ENCODE data around the gene WWOX. TPM values are rescaled to one million over a fixed set of nuclear protein-coding genes. Genes with fewer than 3 reads are reported as not detected.

WWOX gene
- total RNA-seq, 1 experiment from 2014 or later: 35.6 TPM

GRCh38 chr16:78235876-78236275 lies 136.4 kb downstream of the WWOX start:
- no peaks in the 10 kb centered on the region for H3K9me2 ChIP-seq (ENCODE audit: insufficient read depth)
- H3F3A ChIP-seq (ENCODE audit: insufficient read depth, low read depth): no peaks in the 10 kb centered on the region
- ChIA-PET POLR2A (ENCODE audit: unreplicated experiment) (interaction anchor here (0.6 kb wide), 1 partner anchor 10 kb away, joined by 5 read pairs; no protein-coding TSS in a partner anchor), CTCF (no interaction called here)
- BruUV-seq (replicated peaks): no TSS peak
- no peaks in the 10 kb centered on the region for H4K20me1 ChIP-seq (ENCODE audit: insufficient read depth)
- TF ChIP-seq CTCF (conservative IDR thresholded peaks at IDR 0.05): no peak
- TF ChIP-seq EZH2 (IDR thresholded peaks at IDR 0.05; ENCODE audit: low read depth): no peak
- H3K79me2 ChIP-seq (ENCODE audit: low read depth): no peaks in the 10 kb centered on the region
- no peak overlapping the region for H3K4me2 ChIP-seq
- intact Hi-C loops (cut with micrococcal nuclease; ENCODE audit: unreplicated experiment): loop anchor here (1.0 kb wide), 1 partner anchor 113 kb away; no protein-coding TSS in a partner anchor
- no peaks in the 10 kb centered on the region for H3K9me3 ChIP-seq (ENCODE audit: insufficient read depth, low read depth)
- H3K27me3 ChIP-seq (ENCODE audit: insufficient read depth, low read depth): no peaks in the 10 kb centered on the region
- DNase-seq: no peak
- peaks cover 13% of the 10 kb centered on the region for H3K4me1 ChIP-seq (replicated peaks; ENCODE audit: insufficient read depth)
- no peak overlapping the region for H3K27ac ChIP-seq
- no peaks in the 10 kb centered on the region for H3K36me3 ChIP-seq (ENCODE audit: low read depth)
- H3K4me3 ChIP-seq: no peak overlapping the region
- H2AFZ ChIP-seq: no peak overlapping the region

- Histone ChIP-seq H3K9me2 (ENCODE audit: insufficient read depth) (no peaks in the 10 kb centered on the region), H3F3A (ENCODE audit: insufficient read depth, low read depth) (0 out of 2 replicates have a peak, but pooled peaks cover 5% of the 10 kb centered on the region), H3K4me2 (no peak overlapping the region), H3K79me2 (ENCODE audit: low read depth) (no peaks in the 10 kb centered on the region), H3K27ac (no peak overlapping the region), H3K9me3 (ENCODE audit: insufficient read depth, low read depth) (no peaks in the 10 kb centered on the region), H3K27me3 (ENCODE audit: insufficient read depth, low read depth) (no peaks in the 10 kb centered on the region), H3K4me3 (no peak overlapping the region), H2AFZ (no peak overlapping the region), H3K36me3 (ENCODE audit: low read depth) (no peaks in the 10 kb centered on the region), H4K20me1 (ENCODE audit: insufficient read depth) (no peaks in the 10 kb centered on the region), H3K4me1 (replicated peaks; ENCODE audit: insufficient read depth) (peaks cover 8% of the 10 kb centered on the region)
- intact Hi-C loops (cut with micrococcal nuclease; ENCODE audit: unreplicated experiment): no loop called here
- DNase-seq: no peak
- BruUV-seq (replicated peaks): no TSS peak
- POLR2A ChIA-PET (ENCODE audit: unreplicated experiment): no interaction called here
- CTCF ChIA-PET: no interaction called here
- TF ChIP-seq CTCF (conservative IDR thresholded peaks at IDR 0.05): no peak
- no peak for TF ChIP-seq EZH2 (IDR thresholded peaks at IDR 0.05; ENCODE audit: low read depth)
Observed at GRCh38 chr16:78237841-78238240, 138.4 kb downstream of the WWOX start.

GRCh38 chr16:78240459-78241222 lies 141.2 kb downstream of the WWOX start:
- Histone ChIP-seq H3K27ac (no peak overlapping the region), H3K36me3 (ENCODE audit: low read depth) (no peaks in the 10 kb centered on the region), H3K4me3 (no peak overlapping the region), H3K4me1 (replicated peaks; ENCODE audit: insufficient read depth) (peaks cover 8% of the 10 kb centered on the region), H3K27me3 (ENCODE audit: insufficient read depth, low read depth) (no peaks in the 10 kb centered on the region), H3K9me3 (ENCODE audit: insufficient read depth, low read depth) (no peaks in the 10 kb centered on the region), H4K20me1 (ENCODE audit: insufficient read depth) (no peaks in the 10 kb centered on the region), H3F3A (ENCODE audit: insufficient read depth, low read depth) (0 out of 2 replicates have a peak, but pooled peaks cover 5% of the 10 kb centered on the region), H3K9me2 (ENCODE audit: insufficient read depth) (no peaks in the 10 kb centered on the region), H2AFZ (no peak overlapping the region), H3K4me2 (no peak overlapping the region), H3K79me2 (ENCODE audit: low read depth) (no peaks in the 10 kb centered on the region)
- TF ChIP-seq CTCF (conservative IDR thresholded peaks at IDR 0.05) (no peak; the same call in 1 of the 2 replicates), EZH2 (IDR thresholded peaks at IDR 0.05; ENCODE audit: low read depth) (no peak)
- ChIA-PET POLR2A (ENCODE audit: unreplicated experiment) (no interaction called here), CTCF (no interaction called here)
- peak; percentile 8 to 78 for DNase-seq
- intact Hi-C loops (cut with micrococcal nuclease; ENCODE audit: unreplicated experiment): no loop called here
- BruUV-seq (replicated peaks): no TSS peak

Data from PC-9 (cell line).